Measurements from ENCODE around the gene FA2H. TPM values are rescaled to one million over a fixed set of nuclear protein-coding genes. Genes with fewer than 3 reads are reported as not detected.

FA2H gene
- total RNA-seq, 4 donors from 2014 or later, result not detected

GRCh38 chr16:74748616-74749026 is 26.0 kb downstream of the FA2H start:
- no peaks in the 10 kb centered on the region for H3K9me3 ChIP-seq
- no peaks in the 10 kb centered on the region for H3K27me3 ChIP-seq
- intact Hi-C loops (cut with DNase I; ENCODE audit: low total_unique reads), result no loop called here
- no peak overlapping the region for H3K27ac ChIP-seq
- DNase-seq, result no peak
- TF ChIP-seq POLR2A (IDR thresholded peaks at IDR 0.05) (no peak), CTCF (IDR thresholded peaks at IDR 0.05) (no peak)
- no peaks in the 10 kb centered on the region for H3K4me1 ChIP-seq
- no peaks in the 10 kb centered on the region for H3K36me3 ChIP-seq
- no peak overlapping the region for H3K4me3 ChIP-seq

GRCh38 chr16:74747716-74748615 is 26.7 kb downstream of the FA2H start:
- no peak overlapping the region for H3K27ac ChIP-seq
- no peak overlapping the region for H3K4me3 ChIP-seq
- DNase-seq, result no peak
- no peaks in the 10 kb centered on the region for H3K4me1 ChIP-seq
- H3K36me3 ChIP-seq, result no peaks in the 10 kb centered on the region
- H3K9me3 ChIP-seq, result no peaks in the 10 kb centered on the region
- H3K27me3 ChIP-seq, result no peaks in the 10 kb centered on the region
- TF ChIP-seq POLR2A (IDR thresholded peaks at IDR 0.05) (no peak), CTCF (IDR thresholded peaks at IDR 0.05) (no peak)
- intact Hi-C loops (cut with DNase I; ENCODE audit: low total_unique reads), result no loop called here

- Histone ChIP-seq H3K4me1 (no peaks in the 10 kb centered on the region), H3K27me3 (no peaks in the 10 kb centered on the region), H3K27ac (no peak overlapping the region), H3K36me3 (no peaks in the 10 kb centered on the region), H3K9me3 (no peaks in the 10 kb centered on the region), H3K4me3 (no peak overlapping the region)
- TF ChIP-seq POLR2A (IDR thresholded peaks at IDR 0.05), result no peak
- TF ChIP-seq CTCF (IDR thresholded peaks at IDR 0.05), result no peak
- intact Hi-C loops (cut with DNase I; ENCODE audit: low total_unique reads), result no loop called here
- no peak for DNase-seq
Measured at GRCh38 chr16:74745926-74746325, 28.7 kb downstream of the FA2H start.

- intact Hi-C loops (cut with DNase I; ENCODE audit: low total_unique reads), result no loop called here
- H3K27me3 ChIP-seq, result no peaks in the 10 kb centered on the region
- H3K36me3 ChIP-seq, result no peaks in the 10 kb centered on the region
- TF ChIP-seq POLR2A (IDR thresholded peaks at IDR 0.05), result no peak
- no peaks in the 10 kb centered on the region for H3K4me1 ChIP-seq
- no peak for DNase-seq
- no peak overlapping the region for H3K27ac ChIP-seq
- no peaks in the 10 kb centered on the region for H3K9me3 ChIP-seq
- H3K4me3 ChIP-seq, result no peak overlapping the region
Measured at GRCh38 chr16:74745109-74745615, 29.5 kb downstream of the FA2H start.

GRCh38 chr16:74744566-74744965 is 30.1 kb downstream of the FA2H start:
- Histone ChIP-seq H3K36me3 (no peaks in the 10 kb centered on the region), H3K27me3 (no peaks in the 10 kb centered on the region), H3K9me3 (no peaks in the 10 kb centered on the region), H3K4me3 (no peak overlapping the region), H3K27ac (no peak overlapping the region), H3K4me1 (no peaks in the 10 kb centered on the region)
- no peak for DNase-seq
- TF ChIP-seq CTCF (IDR thresholded peaks at IDR 0.05) (no peak), POLR2A (IDR thresholded peaks at IDR 0.05) (no peak)
- intact Hi-C loops (cut with DNase I; ENCODE audit: low total_unique reads), result no loop called here
